ENCODE data around the gene RBM19.

The RBM19 gene

GRCh38 chr12:113917393-113917792, 48.7 kb downstream of the RBM19 start:
- DNase-seq (ENCODE audit: low read depth in 1 of 2, low spot score in 1 of 2), result no peak
- TF ChIP-seq GABPA (IDR thresholded peaks at IDR 0.05; ENCODE audit: low read depth) (no peak), REST (IDR thresholded peaks at IDR 0.05; ENCODE audit: insufficient replicate concordance, low read depth) (no peak), CTCF (IDR thresholded peaks at IDR 0.05; ENCODE audit: insufficient read depth, low read length) (no peak), SPI1 (IDR thresholded peaks at IDR 0.05; ENCODE audit: borderline replicate concordance, low read depth) (no peak), POLR2AphosphoS5 (IDR thresholded peaks at IDR 0.05; ENCODE audit: low read depth) (no peak)
- Histone ChIP-seq H3K27ac (replicated peaks) (no peak overlapping the region), H3K27me3 (ENCODE audit: insufficient read depth, poor library complexity, severe bottlenecking) (no peaks in the 10 kb centered on the region), H3K4me3 (replicated peaks; ENCODE audit: insufficient read depth, low read length) (no peak overlapping the region)

GRCh38 chr12:113914806-113915205, 51.3 kb downstream of the RBM19 start:
- TF ChIP-seq CTCF (IDR thresholded peaks at IDR 0.05; ENCODE audit: insufficient read depth, low read length) (no peak), GABPA (IDR thresholded peaks at IDR 0.05; ENCODE audit: low read depth) (no peak), SPI1 (IDR thresholded peaks at IDR 0.05; ENCODE audit: borderline replicate concordance, low read depth) (no peak), POLR2AphosphoS5 (IDR thresholded peaks at IDR 0.05; ENCODE audit: low read depth) (no peak), REST (IDR thresholded peaks at IDR 0.05; ENCODE audit: insufficient replicate concordance, low read depth) (no peak)
- H3K4me3 ChIP-seq (replicated peaks; ENCODE audit: insufficient read depth, low read length), result no peak overlapping the region
- H3K27me3 ChIP-seq (ENCODE audit: insufficient read depth, poor library complexity, severe bottlenecking), result no peaks in the 10 kb centered on the region
- DNase-seq (ENCODE audit: low read depth in 1 of 2, low spot score in 1 of 2), result no peak
- H3K27ac ChIP-seq (replicated peaks), result no peak overlapping the region

GRCh38 chr12:113914176-113914575, 51.9 kb downstream of the RBM19 start:
- DNase-seq (ENCODE audit: low read depth in 1 of 2, low spot score in 1 of 2), result no peak
- H3K27me3 ChIP-seq (ENCODE audit: insufficient read depth, poor library complexity, severe bottlenecking), result no peaks in the 10 kb centered on the region
- TF ChIP-seq GABPA (IDR thresholded peaks at IDR 0.05; ENCODE audit: low read depth) (no peak), CTCF (IDR thresholded peaks at IDR 0.05; ENCODE audit: insufficient read depth, low read length) (no peak), REST (IDR thresholded peaks at IDR 0.05; ENCODE audit: insufficient replicate concordance, low read depth) (no peak), SPI1 (IDR thresholded peaks at IDR 0.05; ENCODE audit: borderline replicate concordance, low read depth) (no peak), POLR2AphosphoS5 (IDR thresholded peaks at IDR 0.05; ENCODE audit: low read depth) (no peak)
- H3K27ac ChIP-seq (replicated peaks), result no peak overlapping the region
- H3K4me3 ChIP-seq (replicated peaks; ENCODE audit: insufficient read depth, low read length), result no peak overlapping the region

Data from HL-60 (cell line).